A673 (cell line): ENCODE results near the gene CLEC16A.

Experiments
- EZH2 ChIP-seq: fragments of 200-600 bp; sonication (generic); IDR thresholded peaks from 2 replicates; pipeline ENCODE4 v1.6.1; 2017; ENCODE audit warnings: borderline replicate concordance, low read depth, mild to moderate bottlenecking, mixed read lengths, antibody characterized with exemption, low read length; ENCODE audit not compliant: poor library complexity, severe bottlenecking
- TF ChIP-seq, protein P1 (sequence below): fragments of 300-800, 200-600 bp; sonication (generic); conservative IDR thresholded peaks from 2 replicates; pipeline ENCODE4 v1.5.1; 2017; ENCODE audit warnings: low read depth, mild to moderate bottlenecking, antibody characterized with exemption, low read length, moderate library complexity, mixed read lengths

DNA sequence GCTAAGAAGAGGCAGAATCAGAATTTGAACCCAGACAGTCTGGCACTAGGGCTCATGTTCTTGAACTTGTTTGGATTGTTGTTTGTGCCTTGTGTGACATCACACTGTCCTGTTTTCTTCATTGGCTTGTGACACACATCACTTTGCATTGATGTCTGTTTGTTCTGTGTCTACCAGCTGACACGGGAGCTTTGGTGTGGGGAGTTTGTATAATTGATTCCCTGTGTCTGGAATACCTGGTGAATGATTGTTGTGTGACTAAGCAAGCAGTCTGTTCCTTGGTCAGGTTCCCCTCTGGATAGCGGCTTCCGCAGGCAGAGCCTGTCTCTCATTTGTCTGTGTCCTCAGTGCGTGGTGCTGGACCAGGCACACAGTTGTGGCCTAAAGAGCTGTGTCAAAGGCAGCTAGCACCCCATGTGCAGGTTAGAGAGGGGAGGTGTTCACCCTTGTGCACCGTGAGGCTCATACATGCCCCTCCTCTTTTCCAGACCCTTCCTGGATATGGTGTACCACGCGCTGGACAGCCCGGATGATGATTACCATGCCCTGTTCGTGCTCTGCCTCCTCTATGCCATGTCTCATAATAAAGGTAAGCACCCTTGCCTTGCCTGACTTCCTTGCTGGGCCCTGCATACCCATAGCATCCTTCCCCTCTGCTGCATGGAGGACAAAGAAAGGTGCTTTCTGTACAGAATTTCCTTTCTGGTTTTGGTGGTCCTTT is 80.1 kb downstream of the CLEC16A start:
- TF ChIP-seq, protein P1, sequence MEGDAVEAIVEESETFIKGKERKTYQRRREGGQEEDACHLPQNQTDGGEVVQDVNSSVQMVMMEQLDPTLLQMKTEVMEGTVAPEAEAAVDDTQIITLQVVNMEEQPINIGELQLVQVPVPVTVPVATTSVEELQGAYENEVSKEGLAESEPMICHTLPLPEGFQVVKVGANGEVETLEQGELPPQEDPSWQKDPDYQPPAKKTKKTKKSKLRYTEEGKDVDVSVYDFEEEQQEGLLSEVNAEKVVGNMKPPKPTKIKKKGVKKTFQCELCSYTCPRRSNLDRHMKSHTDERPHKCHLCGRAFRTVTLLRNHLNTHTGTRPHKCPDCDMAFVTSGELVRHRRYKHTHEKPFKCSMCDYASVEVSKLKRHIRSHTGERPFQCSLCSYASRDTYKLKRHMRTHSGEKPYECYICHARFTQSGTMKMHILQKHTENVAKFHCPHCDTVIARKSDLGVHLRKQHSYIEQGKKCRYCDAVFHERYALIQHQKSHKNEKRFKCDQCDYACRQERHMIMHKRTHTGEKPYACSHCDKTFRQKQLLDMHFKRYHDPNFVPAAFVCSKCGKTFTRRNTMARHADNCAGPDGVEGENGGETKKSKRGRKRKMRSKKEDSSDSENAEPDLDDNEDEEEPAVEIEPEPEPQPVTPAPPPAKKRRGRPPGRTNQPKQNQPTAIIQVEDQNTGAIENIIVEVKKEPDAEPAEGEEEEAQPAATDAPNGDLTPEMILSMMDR: no peak
- no peak for TF ChIP-seq EZH2
